ENCODE results near the gene SLC26A1.

Gene SLC26A1

GRCh38 chr4:987624-988513 is 5.3 kb downstream of the SLC26A1 start:
- no peak for TF ChIP-seq CEBPB (IDR thresholded peaks at IDR 0.05)
- peak; percentile 74; the same call in 1 of the 2 replicates for TF ChIP-seq TEAD4 (IDR thresholded peaks at IDR 0.05)
- no peak for TF ChIP-seq EGR1 (IDR thresholded peaks at IDR 0.05)
- TF ChIP-seq TAF1 (IDR thresholded peaks at IDR 0.05; ENCODE audit: low read depth) = no peak
- no peak for TF ChIP-seq YY1 (IDR thresholded peaks at IDR 0.05; ENCODE audit: low read depth)
- no peak for TF ChIP-seq RAD21 (IDR thresholded peaks at IDR 0.05; ENCODE audit: low read depth)
- no peak for TF ChIP-seq CREB1 (IDR thresholded peaks at IDR 0.05; ENCODE audit: low read depth)
- no peak for TF ChIP-seq EP300 (IDR thresholded peaks at IDR 0.05; ENCODE audit: borderline replicate concordance)
- TF ChIP-seq ZBTB7A (IDR thresholded peaks at IDR 0.05; ENCODE audit: low read depth) = 0 out of 2 replicates have a peak, but pooled peaks have one; percentile 8
- TF ChIP-seq, protein P1, sequence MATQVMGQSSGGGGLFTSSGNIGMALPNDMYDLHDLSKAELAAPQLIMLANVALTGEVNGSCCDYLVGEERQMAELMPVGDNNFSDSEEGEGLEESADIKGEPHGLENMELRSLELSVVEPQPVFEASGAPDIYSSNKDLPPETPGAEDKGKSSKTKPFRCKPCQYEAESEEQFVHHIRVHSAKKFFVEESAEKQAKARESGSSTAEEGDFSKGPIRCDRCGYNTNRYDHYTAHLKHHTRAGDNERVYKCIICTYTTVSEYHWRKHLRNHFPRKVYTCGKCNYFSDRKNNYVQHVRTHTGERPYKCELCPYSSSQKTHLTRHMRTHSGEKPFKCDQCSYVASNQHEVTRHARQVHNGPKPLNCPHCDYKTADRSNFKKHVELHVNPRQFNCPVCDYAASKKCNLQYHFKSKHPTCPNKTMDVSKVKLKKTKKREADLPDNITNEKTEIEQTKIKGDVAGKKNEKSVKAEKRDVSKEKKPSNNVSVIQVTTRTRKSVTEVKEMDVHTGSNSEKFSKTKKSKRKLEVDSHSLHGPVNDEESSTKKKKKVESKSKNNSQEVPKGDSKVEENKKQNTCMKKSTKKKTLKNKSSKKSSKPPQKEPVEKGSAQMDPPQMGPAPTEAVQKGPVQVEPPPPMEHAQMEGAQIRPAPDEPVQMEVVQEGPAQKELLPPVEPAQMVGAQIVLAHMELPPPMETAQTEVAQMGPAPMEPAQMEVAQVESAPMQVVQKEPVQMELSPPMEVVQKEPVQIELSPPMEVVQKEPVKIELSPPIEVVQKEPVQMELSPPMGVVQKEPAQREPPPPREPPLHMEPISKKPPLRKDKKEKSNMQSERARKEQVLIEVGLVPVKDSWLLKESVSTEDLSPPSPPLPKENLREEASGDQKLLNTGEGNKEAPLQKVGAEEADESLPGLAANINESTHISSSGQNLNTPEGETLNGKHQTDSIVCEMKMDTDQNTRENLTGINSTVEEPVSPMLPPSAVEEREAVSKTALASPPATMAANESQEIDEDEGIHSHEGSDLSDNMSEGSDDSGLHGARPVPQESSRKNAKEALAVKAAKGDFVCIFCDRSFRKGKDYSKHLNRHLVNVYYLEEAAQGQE (IDR thresholded peaks at IDR 0.05; ENCODE audit: low read depth) = no peak
- no peak for TF ChIP-seq FOXM1 (IDR thresholded peaks at IDR 0.05; ENCODE audit: borderline replicate concordance, low read depth)
- TF ChIP-seq TCF12 (IDR thresholded peaks at IDR 0.05; ENCODE audit: low read depth) = no peak
- no peak for TF ChIP-seq USF1 (IDR thresholded peaks at IDR 0.05)

DNA sequence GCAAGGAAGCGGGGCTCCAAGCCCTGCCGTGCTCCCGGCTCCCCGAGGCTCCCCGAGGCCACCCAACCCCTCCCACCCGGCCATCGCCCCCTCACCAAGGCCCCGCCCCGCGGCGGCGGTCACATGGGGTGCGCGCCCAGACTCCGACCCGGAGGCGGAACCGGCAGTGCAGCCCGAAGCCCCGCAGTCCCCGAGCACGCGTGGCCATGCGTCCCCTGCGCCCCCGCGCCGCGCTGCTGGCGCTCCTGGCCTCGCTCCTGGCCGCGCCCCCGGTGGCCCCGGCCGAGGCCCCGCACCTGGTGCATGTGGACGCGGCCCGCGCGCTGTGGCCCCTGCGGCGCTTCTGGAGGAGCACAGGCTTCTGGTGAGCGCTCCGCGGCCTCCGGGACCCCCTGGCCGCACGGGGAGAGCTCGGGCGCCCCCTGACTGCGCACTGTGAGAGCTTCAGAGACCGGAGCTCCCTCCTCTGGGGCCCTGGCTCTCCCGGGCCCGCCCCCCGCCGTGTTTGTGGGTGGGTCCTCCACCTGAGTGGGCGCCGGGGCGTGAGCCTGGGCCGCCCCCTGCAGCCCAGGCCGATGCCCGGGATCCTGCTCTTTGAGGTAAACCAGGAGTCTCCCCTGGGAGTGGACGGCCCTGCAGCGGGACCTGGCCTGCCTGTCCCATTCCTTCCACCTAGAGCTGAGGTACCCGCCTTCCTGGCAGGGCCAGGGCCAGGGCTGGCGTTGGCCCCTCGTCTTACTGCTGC is 6.2 kb downstream of the SLC26A1 start, which contains the start of gene IDUA:
Gene IDUA (plus strand): TSS at position 166 of the 745 bp plus-strand sequence. CDS start 41 bp downstream, at position 207.
- TF ChIP-seq TEAD4 (IDR thresholded peaks at IDR 0.05) = no peak
- peak; percentile 85; the same call in 1 of the 2 replicates for TF ChIP-seq ZBTB7A (IDR thresholded peaks at IDR 0.05; ENCODE audit: low read depth)
- TF ChIP-seq TCF12 (IDR thresholded peaks at IDR 0.05; ENCODE audit: low read depth) = no peak
- peak; percentile 91 for TF ChIP-seq USF1 (IDR thresholded peaks at IDR 0.05)
- TF ChIP-seq TAF1 (IDR thresholded peaks at IDR 0.05; ENCODE audit: low read depth) = 0 out of 2 replicates have a peak, but pooled peaks have one; percentile 18
- no peak for TF ChIP-seq FOXM1 (IDR thresholded peaks at IDR 0.05; ENCODE audit: borderline replicate concordance, low read depth)
- TF ChIP-seq, protein P2, sequence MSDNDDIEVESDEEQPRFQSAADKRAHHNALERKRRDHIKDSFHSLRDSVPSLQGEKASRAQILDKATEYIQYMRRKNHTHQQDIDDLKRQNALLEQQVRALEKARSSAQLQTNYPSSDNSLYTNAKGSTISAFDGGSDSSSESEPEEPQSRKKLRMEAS (IDR thresholded peaks at IDR 0.05) = peak; percentile 65
- TF ChIP-seq CREB1 (IDR thresholded peaks at IDR 0.05; ENCODE audit: low read depth) = no peak
- TF ChIP-seq EGR1 (IDR thresholded peaks at IDR 0.05) = peak; percentile 65; the same call in 1 of the 2 replicates
- TF ChIP-seq RAD21 (IDR thresholded peaks at IDR 0.05; ENCODE audit: low read depth) = peak; percentile 25; the same call in 1 of the 2 replicates
- TF ChIP-seq EP300 (IDR thresholded peaks at IDR 0.05; ENCODE audit: borderline replicate concordance) = no peak
- no peak for TF ChIP-seq YY1 (IDR thresholded peaks at IDR 0.05; ENCODE audit: low read depth)
- no peak for TF ChIP-seq CEBPB (IDR thresholded peaks at IDR 0.05)
- TF ChIP-seq, protein P1 (IDR thresholded peaks at IDR 0.05; ENCODE audit: low read depth) = no peak
- no peak for TF ChIP-seq NFIC (IDR thresholded peaks at IDR 0.05)

DNA sequence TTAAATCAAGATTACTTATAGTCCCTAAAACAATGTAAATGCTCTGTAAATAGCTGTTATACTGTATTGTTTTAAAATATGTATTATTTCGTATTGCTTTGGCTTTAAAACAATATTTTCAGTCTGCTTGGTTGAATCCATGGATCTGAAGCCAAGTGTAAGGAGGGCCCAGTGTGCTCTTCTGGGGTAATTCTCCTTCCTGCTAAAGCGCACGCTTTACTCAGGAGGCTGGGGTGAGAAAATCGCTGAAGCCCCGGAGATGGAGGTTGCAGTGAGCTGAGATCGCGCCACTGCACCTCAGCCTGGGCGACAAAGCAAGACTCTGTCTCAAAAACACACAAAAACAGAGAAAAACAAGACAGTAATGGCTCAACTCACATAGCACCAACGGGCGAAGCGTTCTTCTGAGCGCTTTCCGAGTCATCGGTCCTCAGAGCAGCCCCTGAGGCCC is 6.8 kb downstream of the SLC26A1 start:
- TF ChIP-seq EP300 (IDR thresholded peaks at IDR 0.05; ENCODE audit: borderline replicate concordance) = no peak
- no peak for TF ChIP-seq NFIC (IDR thresholded peaks at IDR 0.05)
- no peak for TF ChIP-seq FOXM1 (IDR thresholded peaks at IDR 0.05; ENCODE audit: borderline replicate concordance, low read depth)
- no peak for TF ChIP-seq ZBTB7A (IDR thresholded peaks at IDR 0.05; ENCODE audit: low read depth)
- TF ChIP-seq CEBPB (IDR thresholded peaks at IDR 0.05) = no peak
- TF ChIP-seq, protein P1 (IDR thresholded peaks at IDR 0.05; ENCODE audit: low read depth) = no peak
- no peak for TF ChIP-seq CREB1 (IDR thresholded peaks at IDR 0.05; ENCODE audit: low read depth)
- TF ChIP-seq TAF1 (IDR thresholded peaks at IDR 0.05; ENCODE audit: low read depth) = no peak
- no peak for TF ChIP-seq YY1 (IDR thresholded peaks at IDR 0.05; ENCODE audit: low read depth)
- TF ChIP-seq EGR1 (IDR thresholded peaks at IDR 0.05) = no peak
- TF ChIP-seq TEAD4 (IDR thresholded peaks at IDR 0.05) = no peak
- TF ChIP-seq RAD21 (IDR thresholded peaks at IDR 0.05; ENCODE audit: low read depth) = no peak
- TF ChIP-seq USF1 (IDR thresholded peaks at IDR 0.05) = no peak

Measured in Ishikawa (cell line).